Aorta (tissue), 5 donors: ENCODE results near the gene COMMD3. TPM values are rescaled to one million over a fixed set of nuclear protein-coding genes. Genes with fewer than 3 reads are reported as not detected.

Source experiments
- ATAC-seq: fragments of 200-7000 bp; cut with Tn5 transposase; one replicate; pipeline ENCODE4 v1.9.1; 2022; ENCODE audit warnings: moderate library complexity; ENCODE audit not compliant: low FRiP score
- DNase-seq, 2 donors: peaks; one replicate each; pipeline ENCODE4 v3.0.0-alpha.2; 2020
- H3K27ac ChIP-seq, 2 donors: one replicate each; pipeline ENCODE4 v1.5.1; 2013; ENCODE audit warnings: low read length in 2 of 2, mild to moderate bottlenecking in 2 of 2, moderate library complexity in 2 of 2, control low read depth in 1 of 2, inconsistent platforms in 1 of 2, low read depth in 1 of 2
- H3K27me3 ChIP-seq, 2 donors: one replicate each; pipeline ENCODE4 v1.6.1; 2013; ENCODE audit warnings: control low read depth in 1 of 2, low read length in 1 of 2, mild to moderate bottlenecking in 1 of 2, moderate library complexity in 1 of 2; ENCODE audit not compliant: insufficient read depth in 2 of 2, control insufficient read depth in 1 of 2
- H3K36me3 ChIP-seq, 2 donors: one replicate each; pipeline ENCODE4 v1.6.1; 2013; ENCODE audit warnings: control low read depth in 1 of 2, low read length in 1 of 2, mild to moderate bottlenecking in 1 of 2; ENCODE audit not compliant: insufficient read depth in 2 of 2, control insufficient read depth in 1 of 2
- H3K4me1 ChIP-seq, 2 donors: one replicate each; pipeline ENCODE4 v1.6.1; 2013; ENCODE audit warnings: low read length in 2 of 2, control low read depth in 1 of 2, mild to moderate bottlenecking in 1 of 2, moderate library complexity in 1 of 2; ENCODE audit not compliant: insufficient read depth in 2 of 2, control insufficient read depth in 1 of 2
- H3K4me3 ChIP-seq, 2 donors: one replicate each; pipeline ENCODE4 v1.5.1; 2013; ENCODE audit warnings: low read length in 2 of 2, control low read depth in 1 of 2, mild to moderate bottlenecking in 1 of 2
- H3K9me3 ChIP-seq: one replicate; pipeline ENCODE4 v1.6.1; 2013; ENCODE audit warnings: mild to moderate bottlenecking, low read length; ENCODE audit not compliant: control insufficient read depth
- WGBS, 2 donors: extraction: QIAGEN DNeasy Blood & Tissue Kit; methylation state at CpG; one replicate each; pipeline ENCODE4 v1.1.7; 2013; 5-methylcytosine and 5-hydroxymethylcytosine counted together
- intact Hi-C, 2 donors: fragments of 100-400 bp; cut with DNase I; formaldehyde crosslinking; loops; one replicate each; pipeline versions ENCODE4 v1.14.2 to v1.15.0; 2022
- polyA plus RNA-seq, 2 donors: library from polyadenylated mRNA; stranded (reverse); fragments of 200-250 nt; gene quantifications; one replicate each; pipeline ENCODE4 v1.2.3, GENCODE V29; 2013
- total RNA-seq, 2 donors: library from RNA; stranded (reverse); fragmentation: NEBNext Ultra II Directional; extraction: Animal tissue kit (Norgen Biotek cat#: 25700); gene quantifications; one replicate each; pipeline ENCODE4 v1.2.1, GENCODE V29; 2021
- donor health status: healthy with polysubstance abuse.
- donor health status: Bipolar disorder and iron deficiency.
- donor health status: DM: no; HTN: no; CAD: no.
- donor health status: DM: no; HTN: no; CAD: no.
- donor health status: DM: yes; HTN: yes; CAD: no.

The COMMD3 gene
- total and polyA plus RNA-seq, 4 donors = 38.9 to 75.8 (median 52.1) TPM

DNA sequence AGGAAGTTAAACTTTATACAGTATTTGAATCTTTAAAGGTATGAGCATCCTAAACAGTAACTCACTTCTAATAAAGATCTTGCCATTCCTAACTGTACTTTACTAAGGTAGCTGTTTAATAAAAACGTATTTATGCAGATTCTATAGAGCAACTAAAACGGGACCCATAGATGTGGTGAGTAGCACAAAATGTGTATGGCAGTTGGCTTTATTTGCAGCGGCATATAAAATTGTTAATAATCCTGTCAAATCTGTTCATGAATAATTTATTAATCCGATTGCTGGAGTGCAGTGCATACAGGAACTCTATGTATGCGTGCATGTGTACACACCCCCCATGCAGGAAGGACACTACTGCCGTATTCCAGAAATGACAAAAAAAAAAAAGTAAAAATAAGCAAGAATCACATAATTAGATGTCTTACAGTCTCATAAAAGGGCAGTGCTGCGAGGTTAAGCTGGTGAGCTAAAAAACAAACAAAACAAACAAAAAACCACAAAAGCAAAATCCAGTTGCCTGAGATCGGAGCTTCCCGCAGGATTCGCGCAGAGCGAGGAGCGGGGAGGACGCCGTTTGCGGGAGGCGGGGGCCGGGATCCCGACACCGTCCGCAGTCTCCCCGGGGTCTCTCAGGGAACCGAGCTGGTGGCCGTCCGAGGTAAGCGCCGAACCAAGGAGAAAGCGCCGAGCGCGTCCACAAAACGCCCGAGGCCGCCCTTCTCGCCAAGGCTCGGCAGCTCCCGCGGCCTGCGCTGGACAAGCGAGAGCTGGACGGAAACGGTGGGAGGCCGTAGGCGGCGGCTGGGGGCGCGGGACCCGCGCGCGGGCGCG, 518 bp upstream of the COMMD3 start:
- H3K27ac ChIP-seq = peak overlapping the region in 1 of 2 donors; percentile 46
- no peaks in the 10 kb centered on the region for H3K36me3 ChIP-seq
- WGBS, 2 donors = 4 to 6% methylated on average over 27 to 53 of the region's 53 CpGs
- no peaks in the 10 kb centered on the region for H3K9me3 ChIP-seq
- no peaks in the 10 kb centered on the region for H3K27me3 ChIP-seq
- peak overlapping the region; percentile 68 to 73 for H3K4me3 ChIP-seq
- intact Hi-C loops = loop anchor here (2.0 to 5.0 kb wide), 3 partner anchors 63 to 313 kb away; partner anchors contain the start of gene DNAJC1 (in 1 of the 2)
- DNase-seq = no peak
- no peaks in the 10 kb centered on the region for H3K4me1 ChIP-seq
- ATAC-seq = no peak

DNA sequence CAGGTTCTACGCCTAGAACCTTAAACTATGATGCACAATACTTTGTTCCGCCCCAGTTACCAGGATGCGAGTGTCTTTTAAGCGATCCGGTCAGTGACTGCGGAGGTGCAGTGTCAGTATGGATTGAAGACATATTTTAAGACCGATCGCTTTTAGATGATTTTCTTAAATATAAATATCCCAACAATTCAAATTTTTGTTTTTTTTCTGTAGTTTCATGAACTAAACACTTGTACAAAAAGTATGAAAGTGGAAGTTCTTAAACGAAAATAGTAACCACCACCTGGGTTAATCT, 835 bp downstream of the COMMD3 start:
- intact Hi-C loops = loop anchor here (2.0 to 5.0 kb wide), 3 partner anchors 65 to 315 kb away; partner anchors contain the start of gene DNAJC1 (in 1 of the 2)
- ATAC-seq = no peak
- Histone ChIP-seq H3K27me3 (no peaks in the 10 kb centered on the region), H3K36me3 (no peaks in the 10 kb centered on the region), H3K4me3 (peak overlapping the region; percentile 55 to 73), H3K27ac (peak overlapping the region in 1 of 2 donors; percentile 60), H3K4me1 (no peaks in the 10 kb centered on the region), H3K9me3 (no peaks in the 10 kb centered on the region)
- WGBS, 2 donors = 17 to 31% methylated on average over 9 of the region's 9 CpGs
- DNase-seq = no peak

- H3K27ac ChIP-seq = no peak overlapping the region
- ATAC-seq = no peak
- 95 to 96% methylated on average over 6 of the region's 6 CpGs for WGBS, 2 donors
- H3K9me3 ChIP-seq = no peaks in the 10 kb centered on the region
- no peaks in the 10 kb centered on the region for H3K36me3 ChIP-seq
- intact Hi-C loops = loop anchor here (2.0 to 5.0 kb wide), 3 partner anchors 66 to 316 kb away; partner anchors contain the start of gene DNAJC1 (in 1 of the 2)
- no peak for DNase-seq
- no peak overlapping the region for H3K4me3 ChIP-seq
- H3K27me3 ChIP-seq = no peaks in the 10 kb centered on the region
- no peaks in the 10 kb centered on the region for H3K4me1 ChIP-seq
Measured at GRCh38 chr10:22317771-22318565, 1.8 kb downstream of the COMMD3 start.

DNA sequence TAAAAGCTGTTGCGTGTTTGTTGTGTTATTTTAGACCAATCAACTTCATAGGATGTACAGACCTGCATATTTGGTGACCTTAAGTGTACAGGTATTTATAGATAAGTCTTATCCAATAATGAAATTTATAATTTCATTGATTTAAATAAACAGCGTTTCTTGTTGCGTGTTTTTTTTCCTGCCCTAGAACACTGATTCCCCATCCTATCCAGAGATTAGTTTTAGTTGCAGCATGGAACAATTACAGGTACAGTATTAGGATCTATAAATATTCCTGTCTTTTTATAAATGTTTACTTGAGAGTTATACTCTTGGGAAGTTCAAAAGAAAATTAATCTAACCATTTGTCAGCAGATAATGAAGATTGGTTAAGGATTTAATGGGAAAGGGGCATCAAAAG, 2.6 kb downstream of the COMMD3 start:
- Histone ChIP-seq H3K36me3 (no peaks in the 10 kb centered on the region), H3K27ac (no peak overlapping the region), H3K27me3 (no peaks in the 10 kb centered on the region), H3K4me1 (peaks cover 0 to 3% of the 10 kb centered on the region in 2 donors), H3K4me3 (no peak overlapping the region), H3K9me3 (no peaks in the 10 kb centered on the region)
- intact Hi-C loops = loop anchor here (5.0 kb wide), 2 partner anchors 66 to 316 kb away; partner anchors contain the start of gene DNAJC1 (in 1 of the 2)
- DNase-seq (no peak), ATAC-seq (no peak)
- WGBS, 2 donors = 98% methylated on average over 3 of the region's 3 CpGs

DNA sequence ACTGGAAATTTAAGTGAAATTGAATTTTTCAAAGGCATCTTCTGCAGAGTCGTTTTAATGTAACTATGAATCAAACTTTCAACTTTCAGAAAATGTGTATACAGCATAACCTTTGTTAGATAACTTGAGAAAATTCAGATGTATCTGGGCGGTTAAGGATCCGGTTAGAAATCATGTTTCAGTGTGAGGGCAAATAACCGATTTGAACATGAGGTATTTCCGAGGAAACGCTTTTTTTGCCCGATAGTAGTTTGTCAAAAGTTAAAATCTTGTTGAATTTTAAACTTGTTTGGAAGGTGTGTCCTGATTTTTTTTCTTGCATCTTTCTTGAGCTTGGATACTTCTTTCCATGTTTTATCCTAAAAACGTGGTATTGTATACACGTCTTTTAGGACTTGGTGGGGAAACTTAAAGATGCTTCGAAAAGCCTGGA, 3.4 kb downstream of the COMMD3 start:
- Histone ChIP-seq H3K4me1 (peaks cover 0 to 3% of the 10 kb centered on the region in 2 donors), H3K27me3 (no peaks in the 10 kb centered on the region), H3K4me3 (no peak overlapping the region), H3K36me3 (no peaks in the 10 kb centered on the region), H3K27ac (no peak overlapping the region), H3K9me3 (no peaks in the 10 kb centered on the region)
- intact Hi-C loops = loop anchor here (5.0 kb wide), 2 partner anchors 67 to 317 kb away; partner anchors contain the start of gene DNAJC1 (in 1 of the 2)
- ATAC-seq (no peak), DNase-seq (no peak)
- WGBS, 2 donors = 93 to 94% methylated on average over 10 of the region's 10 CpGs

GRCh38 chr10:22319980-22320558, 3.9 kb downstream of the COMMD3 start:
- intact Hi-C loops = loop anchor here (2.0 to 10.0 kb wide), 9 partner anchors 21 to 825 kb away; partner anchors contain the start of genes DNAJC1 (in 2 of the 2) and SKIDA1 (in 1 of the 2)
- peak overlapping the region; percentile 69 to 77 for H3K27ac ChIP-seq
- H3K36me3 ChIP-seq = no peaks in the 10 kb centered on the region
- peaks cover 2 to 3% of the 10 kb centered on the region in 2 donors for H3K4me1 ChIP-seq
- peak overlapping the region; percentile 64 to 99 for H3K4me3 ChIP-seq
- DNase-seq = no peak
- H3K27me3 ChIP-seq = no peaks in the 10 kb centered on the region
- H3K9me3 ChIP-seq = no peaks in the 10 kb centered on the region
- ATAC-seq = no peak
- 15 to 21% methylated on average over 19 to 30 of the region's 30 CpGs for WGBS, 2 donors

DNA sequence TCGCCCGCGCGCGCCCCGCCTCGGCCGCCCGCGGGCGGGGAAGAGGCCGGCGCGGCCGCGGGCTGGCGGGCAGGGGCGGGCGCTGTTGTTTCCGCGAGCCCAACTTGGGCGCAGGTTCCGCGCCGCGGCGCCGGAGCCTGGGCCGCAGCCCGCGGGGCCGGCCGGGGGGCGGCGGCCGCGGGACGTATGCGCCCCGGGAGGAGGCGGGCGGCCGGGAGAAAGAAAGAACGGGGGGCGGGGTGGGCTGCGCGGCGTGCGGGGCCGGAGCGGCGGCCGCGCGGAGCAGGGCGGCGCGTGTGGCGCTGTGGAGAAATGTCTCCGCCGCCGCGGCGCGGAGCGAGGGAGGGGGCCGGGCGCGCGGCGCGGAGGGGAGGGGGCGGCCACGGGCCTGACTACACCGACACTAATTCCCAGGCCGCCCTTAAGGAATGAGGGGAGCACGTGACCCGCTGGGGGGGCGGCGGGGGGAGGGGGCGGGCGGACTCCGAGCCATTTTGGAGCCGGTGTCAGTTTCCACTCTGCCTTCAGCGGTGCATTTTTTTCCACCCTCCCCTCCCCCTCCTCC, 4.5 kb downstream of the COMMD3 start, which contains the start of gene BMI1:
Gene BMI1 (plus strand): TSS at position 509 of the 565 bp plus-strand sequence. CDS start 5,351 bp downstream, outside the sequence.
- WGBS, 2 donors = 1 to 2% methylated on average over 15 to 85 of the region's 85 CpGs
- intact Hi-C loops = loop anchor here (2.0 to 10.0 kb wide), 7 partner anchors 20 to 826 kb away; partner anchors contain the start of genes DNAJC1 (in 1 of the 2) and SKIDA1 (in 1 of the 2)
- DNase-seq = peak; percentile 81 to 93
- H3K9me3 ChIP-seq = no peaks in the 10 kb centered on the region
- H3K27me3 ChIP-seq = no peaks in the 10 kb centered on the region
- ATAC-seq = peak; percentile 85
- H3K27ac ChIP-seq = peak within 1 kb of the TSS; percentile 69 to 77
- H3K4me1 ChIP-seq = peaks cover 2 to 3% of the 10 kb centered on the region in 2 donors
- no peaks in the 10 kb centered on the region for H3K36me3 ChIP-seq
- H3K4me3 ChIP-seq = peak within 1 kb of the TSS; percentile 64 to 99
